GM19397 (cell line): Measurements from ENCODE around the gene SLC27A5.
"Not testable (repeated sequence)": the region's sequence is repeated elsewhere in the genome, so short reads cannot be mapped to it uniquely, and the experiment has no call there.

Source experiments
- ATAC-seq: cut with Tn5 transposase; IDR thresholded peaks from one replicate; pipeline ENCODE4 v1.9.1; 2021; ENCODE audit warnings: mild to moderate bottlenecking, moderate library complexity; ENCODE audit not compliant: unreplicated experiment

Gene SLC27A5

DNA sequence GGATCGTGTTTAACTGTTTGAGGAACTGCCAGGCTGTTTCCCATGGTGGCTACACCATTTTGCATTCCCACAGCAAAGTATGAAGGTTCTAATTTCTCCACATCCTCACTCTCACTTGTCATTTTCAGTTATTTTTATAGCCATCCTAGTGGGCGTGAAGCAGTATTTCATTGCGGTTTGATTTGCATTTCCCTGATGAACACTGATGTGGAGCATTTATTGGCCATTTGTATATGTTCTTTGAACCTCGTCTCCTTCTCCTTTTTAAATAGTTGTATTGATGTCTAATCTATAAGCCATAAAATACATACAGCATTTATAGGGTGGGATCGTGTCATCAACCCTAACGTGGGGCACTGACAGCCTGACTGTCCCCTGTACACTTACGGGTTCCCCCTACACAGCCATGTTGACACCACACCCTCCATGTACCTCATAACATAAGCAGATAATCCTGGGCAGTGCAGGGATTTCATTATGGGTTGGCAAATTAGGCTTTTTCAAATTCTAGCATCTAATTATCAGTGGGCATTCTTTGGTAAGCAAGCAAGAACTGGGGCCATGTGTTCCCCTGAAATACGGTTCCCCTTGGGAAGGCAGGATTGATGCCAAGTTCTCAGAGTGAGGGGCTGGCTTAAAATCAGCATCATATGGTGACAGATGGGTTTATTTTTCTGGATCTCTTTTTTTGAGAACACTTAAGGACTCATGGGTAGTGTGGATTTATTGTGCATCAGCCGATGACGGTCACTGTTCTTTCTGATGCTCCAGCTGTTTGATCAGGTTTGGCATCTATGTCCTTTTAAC is 19.4 kb upstream of the SLC27A5 start:
- ATAC-seq = no peak

DNA sequence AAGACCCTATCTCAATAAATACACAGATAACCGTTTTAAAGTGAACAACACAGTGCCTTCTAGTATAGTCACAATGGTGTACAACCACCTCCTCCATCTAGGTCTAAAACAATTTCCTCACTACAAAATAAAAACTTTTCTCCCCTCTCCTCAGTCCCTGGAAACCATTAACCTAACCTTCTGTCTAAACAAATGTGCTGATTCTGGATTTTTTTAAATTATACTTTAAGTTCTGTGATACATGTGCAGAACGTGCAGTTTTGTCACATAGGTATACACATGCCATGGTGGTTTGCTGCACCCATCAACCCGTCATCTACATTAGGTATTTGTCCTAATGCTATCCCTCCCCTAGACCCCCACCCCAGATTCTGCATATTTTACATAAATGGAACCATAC is 17.6 kb upstream of the SLC27A5 start:
- ATAC-seq = no peak

- no peak for ATAC-seq
Measured at GRCh38 chr19:58522709-58523108, 10.9 kb upstream of the SLC27A5 start.

DNA sequence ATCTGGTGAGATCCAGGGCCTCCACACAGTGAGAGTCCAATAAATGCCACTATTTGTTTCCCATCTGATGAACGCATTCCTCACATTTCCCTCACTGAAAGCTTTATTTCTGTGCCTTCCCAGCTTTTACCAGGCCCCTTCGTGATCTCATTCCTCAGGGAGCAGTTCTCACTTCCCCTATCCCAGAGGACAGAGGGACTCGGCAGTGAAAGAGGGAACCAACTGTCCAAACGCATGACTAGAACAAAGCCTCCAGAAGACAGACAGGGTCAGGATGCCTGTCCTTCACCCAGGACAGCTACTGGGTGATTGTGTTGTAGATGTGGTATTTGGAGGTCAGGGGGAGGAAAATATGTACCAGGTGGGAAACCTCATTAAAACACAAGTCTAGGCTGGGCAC is 9.9 kb upstream of the SLC27A5 start:
- no peak for ATAC-seq

- ATAC-seq = no peak
Measured at GRCh38 chr19:58520257-58520599, 8.4 kb upstream of the SLC27A5 start.

DNA sequence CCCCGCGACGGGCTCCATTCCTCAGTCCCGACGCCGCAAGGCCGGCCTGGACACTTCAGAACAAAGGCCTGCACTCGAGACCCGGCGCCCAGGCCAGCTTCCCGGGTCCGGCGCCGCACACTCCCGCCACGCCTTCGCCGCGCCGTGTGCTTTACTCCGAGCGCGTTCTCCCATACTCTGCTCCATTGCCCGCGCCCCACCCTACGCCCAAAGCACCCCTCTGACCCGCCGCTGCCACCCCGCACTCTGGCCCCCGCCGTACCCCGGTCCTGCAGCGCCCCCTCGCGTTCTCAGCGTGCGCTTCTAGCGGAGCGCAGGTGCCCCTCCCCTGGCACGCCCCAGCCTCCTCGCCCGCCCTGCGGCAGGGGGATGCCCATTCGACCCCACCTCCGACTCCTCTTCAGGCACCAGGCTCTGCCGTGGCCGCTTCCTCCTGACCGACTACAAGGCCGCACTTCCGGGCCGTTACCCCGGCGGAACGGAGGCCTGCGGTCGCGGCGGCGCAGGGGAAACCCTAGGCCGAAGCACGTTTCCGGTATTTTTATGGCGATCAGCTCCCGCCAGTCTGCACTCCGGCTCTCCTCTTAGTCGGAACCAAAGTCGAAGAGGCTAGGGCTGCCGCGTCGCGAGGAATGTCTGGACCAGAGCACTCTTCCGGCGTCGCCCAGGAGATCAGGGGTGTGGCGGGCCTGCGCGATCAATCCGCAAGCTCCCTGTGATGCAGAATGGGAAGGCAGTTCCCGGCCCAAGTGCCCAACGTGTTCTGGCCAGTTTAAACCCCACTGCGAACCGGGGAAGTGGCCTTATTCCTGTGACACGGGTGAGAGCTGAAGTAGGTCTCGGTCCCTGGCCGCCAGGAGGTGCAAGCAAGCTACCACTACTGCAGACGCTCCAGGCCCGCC is 7.8 kb upstream of the SLC27A5 start, which contains the start of gene ZBTB45:
Gene ZBTB45 (minus strand): TSS at position 456 of the 902 bp plus-strand sequence. CDS start 2,137 bp downstream, outside the sequence.
- peak; percentile 79 for ATAC-seq

DNA sequence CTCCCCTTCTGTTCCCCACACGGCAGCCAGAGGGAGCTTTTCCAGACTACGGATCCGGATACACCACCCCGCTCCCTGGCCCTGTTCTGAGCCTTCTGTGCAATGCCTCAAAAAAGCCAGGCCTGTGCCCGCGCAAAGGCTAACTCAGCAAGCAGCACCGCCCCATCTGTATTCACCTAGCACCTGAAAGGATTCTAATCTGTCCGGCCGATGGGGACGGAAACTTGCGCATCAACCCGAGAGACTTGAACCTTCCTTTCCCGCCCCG is 7.2 kb upstream of the SLC27A5 start:
- ATAC-seq = peak; percentile 2

DNA sequence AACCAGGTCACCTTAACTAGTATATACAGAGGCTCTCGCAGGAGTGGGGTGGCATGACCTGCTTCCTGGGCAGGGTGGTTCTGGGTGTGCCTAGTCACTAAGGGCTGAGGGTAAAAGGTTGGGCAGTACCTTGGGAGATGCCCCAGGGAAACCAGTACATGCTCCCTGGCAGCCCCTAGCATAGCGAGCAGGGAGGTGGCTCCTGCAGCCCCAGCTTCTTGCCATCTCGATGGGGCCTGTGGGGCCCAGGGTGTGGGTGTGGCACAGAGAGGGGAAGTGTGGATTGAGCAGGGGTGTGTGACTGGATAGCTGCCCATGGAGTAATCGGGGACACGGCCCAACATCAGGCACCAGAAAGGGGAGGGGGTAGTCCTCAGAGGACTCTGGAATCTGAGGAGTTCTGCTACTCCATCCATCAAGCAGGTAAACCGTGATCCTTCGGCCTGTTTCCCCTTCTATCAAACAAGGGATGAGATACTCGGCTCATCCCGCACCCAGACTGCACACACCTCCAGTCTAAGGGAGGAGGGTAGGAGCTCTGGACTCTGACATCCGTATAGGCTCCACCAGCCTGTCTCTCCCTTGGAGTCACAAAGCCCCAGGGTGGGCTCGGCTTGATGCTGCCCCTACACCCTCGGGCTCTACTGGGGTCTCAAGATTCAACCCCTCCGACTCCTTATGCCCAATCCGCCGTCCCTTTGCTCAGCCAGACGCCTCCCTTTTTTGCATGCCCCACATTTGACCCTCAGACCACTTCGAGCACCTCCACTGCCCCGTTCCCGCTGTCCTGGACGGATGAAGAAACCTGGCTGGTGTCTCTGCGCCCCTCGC is 6.7 kb upstream of the SLC27A5 start:
- no peak for ATAC-seq

- no peak for ATAC-seq
Measured at GRCh38 chr19:58516964-58517833, 5.4 kb upstream of the SLC27A5 start.

GRCh38 chr19:58516246-58516836 is 4.5 kb upstream of the SLC27A5 start:
- no peak for ATAC-seq

- ATAC-seq = no peak
Measured at GRCh38 chr19:58515259-58515658, 3.5 kb upstream of the SLC27A5 start.

DNA sequence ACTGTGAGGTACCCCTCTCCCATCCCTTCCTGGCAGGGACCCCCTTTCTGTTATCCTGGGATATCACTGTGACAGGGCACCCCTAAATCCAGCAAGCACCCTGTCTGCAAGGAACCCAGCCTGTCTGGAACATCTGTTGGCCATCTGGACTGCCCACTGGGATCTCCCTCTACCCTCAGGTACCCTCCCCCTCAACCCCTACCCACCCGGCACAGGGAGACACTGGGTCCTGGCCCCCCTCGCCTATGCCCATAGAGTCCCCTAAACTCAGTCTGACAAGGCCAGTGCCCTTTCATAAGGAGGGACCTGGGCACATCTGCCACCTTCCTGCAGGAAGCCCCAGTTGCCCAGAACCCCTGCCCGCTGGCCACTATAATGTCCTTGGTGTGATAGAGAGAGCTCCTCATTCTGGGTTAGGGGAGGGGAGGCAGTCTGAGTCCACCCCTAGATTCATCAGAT is 2.8 kb upstream of the SLC27A5 start:
- no peak for ATAC-seq

- peak; percentile 83 for ATAC-seq
Measured at GRCh38 chr19:58513694-58514563, 2.1 kb upstream of the SLC27A5 start.

GRCh38 chr19:58513213-58513693 is 1.5 kb upstream of the SLC27A5 start:
- peak; percentile 2 for ATAC-seq

GRCh38 chr19:58510084-58510862 is 1.5 kb downstream of the SLC27A5 start:
- ATAC-seq = no peak

GRCh38 chr19:58509731-58510083 is 2.1 kb downstream of the SLC27A5 start:
- no peak for ATAC-seq

GRCh38 chr19:58507602-58508223 is 4.1 kb downstream of the SLC27A5 start:
- not testable (repeated sequence) for ATAC-seq

GRCh38 chr19:58500242-58500641 is 11.6 kb downstream of the SLC27A5 start:
- ATAC-seq = no peak
